22Rv1 (cell line): ENCODE data around the gene RNU6-9.
"Not testable (repeated sequence)": the region's sequence is repeated elsewhere in the genome, so short reads cannot be mapped to it uniquely, and the experiment has no call there.

Experiments
- H3K27ac ChIP-seq: fragments of 450-650 bp; 2 replicates; pipeline ENCODE4 v1.5.1; 2017
- CTCF ChIP-seq: fragments of 450-650 bp; IDR thresholded peaks from 2 replicates; pipeline ENCODE4 v1.5.1; 2017; ENCODE audit warnings: mild to moderate bottlenecking
- ZFX ChIP-seq: fragments of 450-650 bp; IDR thresholded peaks from 2 replicates; pipeline ENCODE4 v1.6.1; 2017; ENCODE audit warnings: antibody characterized with exemption, borderline replicate concordance

RNU6-9 gene

GRCh38 chr19:850221-850978 lies 42.9 kb upstream of the RNU6-9 start:
- H3K27ac ChIP-seq, result no peak overlapping the region
- no peak for TF ChIP-seq ZFX
- no peak for TF ChIP-seq CTCF

GRCh38 chr19:850979-851335 lies 42.3 kb upstream of the RNU6-9 start:
- no peak overlapping the region for H3K27ac ChIP-seq

GRCh38 chr19:852136-853013 lies 40.9 kb upstream of the RNU6-9 start, which contains the start of gene ELANE:
ELANE (plus strand) TSS chr19:852303; CDS start chr19:852329, 26 bp downstream.
- no peak within 1 kb of the TSS for H3K27ac ChIP-seq
- TF ChIP-seq ZFX (no peak), CTCF (no peak)

More at GRCh38 chr19:850979-851335, 42.3 kb upstream of the RNU6-9 start:
- no peak for TF ChIP-seq ZFX
- no peak for TF ChIP-seq CTCF

- TF ChIP-seq ZFX, result no peak
- TF ChIP-seq CTCF, result no peak
- H3K27ac ChIP-seq, result no peak overlapping the region
Observed at GRCh38 chr19:853014-853585, 40.2 kb upstream of the RNU6-9 start.

- not testable (repeated sequence) for H3K27ac ChIP-seq
Observed at GRCh38 chr19:853614-854220, 39.6 kb upstream of the RNU6-9 start.

GRCh38 chr19:854549-854948 lies 38.7 kb upstream of the RNU6-9 start:
- TF ChIP-seq ZFX (no peak), CTCF (no peak)
- H3K27ac ChIP-seq, result no peak overlapping the region

- no peak for TF ChIP-seq ZFX
- no peak for TF ChIP-seq CTCF
- no peak overlapping the region for H3K27ac ChIP-seq
Observed at GRCh38 chr19:855142-855541, 38.1 kb upstream of the RNU6-9 start.
